Panc1 (cell line): Measurements from ENCODE around the gene UTRN.

ENCODE experiments used
- POLR2AphosphoS5 ChIP-seq: IDR thresholded peaks from 2 replicates; pipeline ENCODE4 v1.6.1; 2012; ENCODE audit warnings: mild to moderate bottlenecking, low read depth, low read length, moderate library complexity
- TCF7L2 ChIP-seq: IDR thresholded peaks from 2 replicates; pipeline ENCODE4 v1.6.1; 2011; ENCODE audit warnings: mild to moderate bottlenecking, low read depth, low read length, inconsistent platforms
- TF ChIP-seq, protein P1 (sequence below): fragments of 450-650 bp; IDR thresholded peaks from 2 replicates; pipeline ENCODE4 v1.5.1; 2017; ENCODE audit warnings: mild to moderate bottlenecking

GRCh38 chr6:144264270-144265060 lies 20.7 kb upstream of the UTRN start:
- TF ChIP-seq, protein P1, sequence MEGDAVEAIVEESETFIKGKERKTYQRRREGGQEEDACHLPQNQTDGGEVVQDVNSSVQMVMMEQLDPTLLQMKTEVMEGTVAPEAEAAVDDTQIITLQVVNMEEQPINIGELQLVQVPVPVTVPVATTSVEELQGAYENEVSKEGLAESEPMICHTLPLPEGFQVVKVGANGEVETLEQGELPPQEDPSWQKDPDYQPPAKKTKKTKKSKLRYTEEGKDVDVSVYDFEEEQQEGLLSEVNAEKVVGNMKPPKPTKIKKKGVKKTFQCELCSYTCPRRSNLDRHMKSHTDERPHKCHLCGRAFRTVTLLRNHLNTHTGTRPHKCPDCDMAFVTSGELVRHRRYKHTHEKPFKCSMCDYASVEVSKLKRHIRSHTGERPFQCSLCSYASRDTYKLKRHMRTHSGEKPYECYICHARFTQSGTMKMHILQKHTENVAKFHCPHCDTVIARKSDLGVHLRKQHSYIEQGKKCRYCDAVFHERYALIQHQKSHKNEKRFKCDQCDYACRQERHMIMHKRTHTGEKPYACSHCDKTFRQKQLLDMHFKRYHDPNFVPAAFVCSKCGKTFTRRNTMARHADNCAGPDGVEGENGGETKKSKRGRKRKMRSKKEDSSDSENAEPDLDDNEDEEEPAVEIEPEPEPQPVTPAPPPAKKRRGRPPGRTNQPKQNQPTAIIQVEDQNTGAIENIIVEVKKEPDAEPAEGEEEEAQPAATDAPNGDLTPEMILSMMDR = no peak
- peak; percentile 33 for TF ChIP-seq POLR2AphosphoS5
- TF ChIP-seq TCF7L2 = peak; percentile 81
